Activated CD8-positive, alpha-beta T cell treated with anti-CD3 and anti-CD28 coated beads for 36 hours (primary cell): ENCODE measurements around the gene BACE2. TPM values are rescaled to one million over a fixed set of nuclear protein-coding genes. Genes with fewer than 3 reads are reported as not detected.

Experiments
- ATAC-seq: fragments of 200-7000 bp; cut with Tn5 transposase; one replicate; pipeline ENCODE4 v1.10.0; 2021; ENCODE audit warnings: mild to moderate bottlenecking, moderate library complexity
- CTCF ChIA-PET: fragments of 350-600 bp; sonication (Branson Sonifier 250); formaldehyde crosslinking; loops from one replicate; lab custom pipeline; 2021; ENCODE audit warnings: antibody characterized with exemption; lab: Charles Lee
- POLR2A ChIA-PET: fragments of 350-600 bp; sonication (Branson Sonifier 250); formaldehyde crosslinking; loops from one replicate; lab custom pipeline; 2021; ENCODE audit warnings: antibody characterized with exemption; lab: Charles Lee
- DNase-seq: peaks from one replicate; pipeline ENCODE4 v3.0.0-alpha.2; 2020
- H3K27ac Mint-ChIP-seq: one replicate; pipeline ENCODE4 v1.8.0; 2021; ENCODE audit warnings: mild to moderate bottlenecking, mixed read lengths
- H3K27me3 Mint-ChIP-seq: one replicate; pipeline ENCODE4 v1.8.0; 2021; ENCODE audit warnings: mixed read lengths
- H3K36me3 Mint-ChIP-seq: one replicate; pipeline ENCODE4 v1.8.0; 2021; ENCODE audit warnings: low read depth, mixed read lengths
- H3K4me1 Mint-ChIP-seq: one replicate; pipeline ENCODE4 v1.8.0; 2021; ENCODE audit warnings: low read depth, mixed read lengths
- H3K4me3 Mint-ChIP-seq: one replicate; pipeline ENCODE4 v1.8.0; 2021; ENCODE audit warnings: mild to moderate bottlenecking, moderate library complexity, mixed read lengths
- H3K9me3 Mint-ChIP-seq: one replicate; pipeline ENCODE4 v1.8.0; 2021; ENCODE audit warnings: mixed read lengths
- intact Hi-C: fragments of 100-400 bp; cut with micrococcal nuclease; formaldehyde crosslinking; loops from one replicate; pipeline ENCODE4 v1.10.0; 2022
- total RNA-seq, 2 experiments: library from RNA; stranded (reverse); gene quantifications; one replicate each; pipeline ENCODE4 v1.2.3, GENCODE V29; 2021
- TF ChIP-seq, protein P1 (sequence below): fragments of 200-600 bp; IDR thresholded peaks from one replicate; pipeline ENCODE4 v1.8.0; 2022; ENCODE audit warnings: antibody characterized with exemption, mild to moderate bottlenecking

Gene BACE2
- total RNA-seq, 2 experiments from 2014 or later, result 1.1 to 2.0 TPM

DNA sequence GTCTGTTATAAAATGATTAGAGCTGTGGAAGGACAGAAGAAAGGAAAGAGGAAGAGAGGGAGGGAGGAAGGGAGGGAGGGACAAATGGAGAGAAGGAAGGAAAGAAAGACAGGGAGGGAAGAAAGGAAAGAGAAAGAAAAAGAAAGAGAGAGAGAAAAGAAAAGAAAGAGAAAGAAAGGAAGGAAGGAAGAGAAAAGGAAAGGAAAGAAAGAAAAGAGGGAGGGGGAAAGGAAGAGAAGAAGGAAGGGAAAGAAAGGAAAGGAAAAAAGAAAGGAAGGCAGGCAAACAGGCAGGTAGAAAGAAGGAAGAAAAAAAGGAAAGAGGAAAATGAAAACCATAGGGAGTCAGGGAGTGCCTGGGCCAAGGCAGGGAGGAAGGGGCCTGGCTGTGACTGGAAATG lies 14.5 kb upstream of the BACE2 start:
- no peak for ATAC-seq
- ChIA-PET POLR2A (no interaction called here), CTCF (no interaction called here)
- Mint-ChIP-seq H3K4me3 (no peak overlapping the region), H3K27me3 (peaks cover 17% of the 10 kb centered on the region), H3K27ac (no peak overlapping the region), H3K4me1 (no peaks in the 10 kb centered on the region), H3K9me3 (peaks cover 6% of the 10 kb centered on the region), H3K36me3 (no peaks in the 10 kb centered on the region)
- intact Hi-C loops, result no loop called here
- TF ChIP-seq, protein P1, sequence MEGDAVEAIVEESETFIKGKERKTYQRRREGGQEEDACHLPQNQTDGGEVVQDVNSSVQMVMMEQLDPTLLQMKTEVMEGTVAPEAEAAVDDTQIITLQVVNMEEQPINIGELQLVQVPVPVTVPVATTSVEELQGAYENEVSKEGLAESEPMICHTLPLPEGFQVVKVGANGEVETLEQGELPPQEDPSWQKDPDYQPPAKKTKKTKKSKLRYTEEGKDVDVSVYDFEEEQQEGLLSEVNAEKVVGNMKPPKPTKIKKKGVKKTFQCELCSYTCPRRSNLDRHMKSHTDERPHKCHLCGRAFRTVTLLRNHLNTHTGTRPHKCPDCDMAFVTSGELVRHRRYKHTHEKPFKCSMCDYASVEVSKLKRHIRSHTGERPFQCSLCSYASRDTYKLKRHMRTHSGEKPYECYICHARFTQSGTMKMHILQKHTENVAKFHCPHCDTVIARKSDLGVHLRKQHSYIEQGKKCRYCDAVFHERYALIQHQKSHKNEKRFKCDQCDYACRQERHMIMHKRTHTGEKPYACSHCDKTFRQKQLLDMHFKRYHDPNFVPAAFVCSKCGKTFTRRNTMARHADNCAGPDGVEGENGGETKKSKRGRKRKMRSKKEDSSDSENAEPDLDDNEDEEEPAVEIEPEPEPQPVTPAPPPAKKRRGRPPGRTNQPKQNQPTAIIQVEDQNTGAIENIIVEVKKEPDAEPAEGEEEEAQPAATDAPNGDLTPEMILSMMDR, result no peak
- no peak for DNase-seq

DNA sequence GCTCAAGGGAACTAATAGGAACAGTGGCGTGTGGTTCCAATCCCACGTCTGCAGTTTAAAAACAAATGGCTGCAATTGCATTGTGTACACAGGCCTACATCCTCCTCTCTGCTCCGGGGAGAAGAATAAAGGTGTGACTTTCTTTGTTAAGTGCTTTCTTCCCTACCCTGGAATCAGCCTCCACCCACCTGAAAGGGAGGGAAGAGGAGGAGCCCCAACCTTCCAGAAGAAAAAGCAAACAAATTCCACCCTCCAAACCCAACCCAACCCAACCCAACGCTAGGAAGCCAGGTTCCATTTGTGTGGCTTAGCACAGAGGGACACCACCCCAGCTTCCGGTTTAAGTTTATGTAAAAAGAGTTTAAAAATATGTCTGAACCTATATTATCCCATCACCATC lies 11.8 kb upstream of the BACE2 start:
- POLR2A ChIA-PET, result no interaction called here
- DNase-seq (no peak), ATAC-seq (no peak)
- H3K36me3 Mint-ChIP-seq, result no peaks in the 10 kb centered on the region
- H3K9me3 Mint-ChIP-seq, result peaks cover 8% of the 10 kb centered on the region
- H3K4me3 Mint-ChIP-seq, result no peak overlapping the region
- CTCF ChIA-PET, result no interaction called here
- TF ChIP-seq, protein P1, result no peak
- no peak overlapping the region for H3K27ac Mint-ChIP-seq
- intact Hi-C loops, result no loop called here
- H3K4me1 Mint-ChIP-seq, result no peaks in the 10 kb centered on the region
- H3K27me3 Mint-ChIP-seq, result peaks cover 14% of the 10 kb centered on the region

GRCh38 chr21:41158026-41158425 lies 9.9 kb upstream of the BACE2 start:
- DNase-seq (no peak), ATAC-seq (no peak)
- Mint-ChIP-seq H3K36me3 (no peaks in the 10 kb centered on the region), H3K4me1 (no peaks in the 10 kb centered on the region), H3K27ac (no peak overlapping the region), H3K4me3 (no peak overlapping the region), H3K9me3 (peaks cover 6% of the 10 kb centered on the region), H3K27me3 (peaks cover 16% of the 10 kb centered on the region)
- TF ChIP-seq, protein P1, result no peak
- CTCF ChIA-PET, result no interaction called here
- POLR2A ChIA-PET, result no interaction called here
- intact Hi-C loops, result no loop called here

DNA sequence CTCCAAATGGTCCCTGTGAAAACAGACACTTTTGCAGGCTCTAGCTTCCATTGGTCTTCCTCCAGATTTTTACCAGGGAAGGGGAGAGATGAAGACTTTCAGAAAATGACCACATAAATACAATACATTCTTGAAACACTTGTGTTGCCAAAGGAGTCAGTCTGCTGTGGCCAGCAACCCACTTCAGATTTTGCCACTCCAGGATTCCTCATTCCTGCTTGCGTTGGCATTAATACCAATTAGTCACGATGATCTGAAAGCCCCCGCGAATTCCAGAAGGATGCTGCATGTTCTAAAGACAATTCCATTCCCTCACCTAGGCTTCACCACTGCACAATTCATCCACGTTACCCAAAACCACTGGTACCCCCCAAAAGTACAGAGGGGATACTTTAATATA lies 7.9 kb upstream of the BACE2 start:
- TF ChIP-seq, protein P1, result no peak
- Mint-ChIP-seq H3K4me3 (no peak overlapping the region), H3K9me3 (peaks cover 6% of the 10 kb centered on the region), H3K4me1 (no peaks in the 10 kb centered on the region), H3K36me3 (no peaks in the 10 kb centered on the region), H3K27me3 (peaks cover 11% of the 10 kb centered on the region), H3K27ac (no peak overlapping the region)
- ChIA-PET POLR2A (no interaction called here), CTCF (no interaction called here)
- intact Hi-C loops, result no loop called here
- DNase-seq (no peak), ATAC-seq (no peak)

DNA sequence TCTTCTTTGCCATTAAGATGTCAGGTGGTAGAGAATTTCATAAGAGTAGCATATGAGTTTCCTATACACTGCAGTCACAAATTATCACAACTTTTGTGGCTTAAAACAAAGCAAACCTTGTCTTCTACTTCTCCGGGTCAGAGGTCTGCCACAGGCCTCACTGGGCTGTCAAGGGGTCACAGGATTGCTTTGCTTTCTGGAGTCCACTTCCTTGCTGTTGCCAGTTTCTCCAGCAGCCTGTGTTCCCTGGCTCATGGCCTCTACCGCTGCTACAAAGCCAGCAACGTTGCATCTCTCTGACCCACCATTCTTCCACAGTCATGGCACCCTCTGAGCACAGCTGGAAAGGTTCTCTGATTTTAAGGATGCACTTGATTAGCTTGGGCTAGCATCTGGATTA lies 6.5 kb upstream of the BACE2 start:
- ChIA-PET CTCF (no interaction called here), POLR2A (no interaction called here)
- TF ChIP-seq, protein P1, result no peak
- Mint-ChIP-seq H3K27me3 (peaks cover 19% of the 10 kb centered on the region), H3K36me3 (no peaks in the 10 kb centered on the region), H3K4me3 (no peak overlapping the region), H3K9me3 (peaks cover 6% of the 10 kb centered on the region), H3K27ac (no peak overlapping the region), H3K4me1 (no peaks in the 10 kb centered on the region)
- ATAC-seq (no peak), DNase-seq (no peak)
- intact Hi-C loops, result no loop called here
